Measurements from ENCODE around the gene PTX4.
A peak's percentile ranks its signal among the peaks of the same experiment; 100 is the strongest.
"Not testable (repeated sequence)": the region's sequence is repeated elsewhere in the genome, so short reads cannot be mapped to it uniquely, and the experiment has no call there.

Gene PTX4

DNA sequence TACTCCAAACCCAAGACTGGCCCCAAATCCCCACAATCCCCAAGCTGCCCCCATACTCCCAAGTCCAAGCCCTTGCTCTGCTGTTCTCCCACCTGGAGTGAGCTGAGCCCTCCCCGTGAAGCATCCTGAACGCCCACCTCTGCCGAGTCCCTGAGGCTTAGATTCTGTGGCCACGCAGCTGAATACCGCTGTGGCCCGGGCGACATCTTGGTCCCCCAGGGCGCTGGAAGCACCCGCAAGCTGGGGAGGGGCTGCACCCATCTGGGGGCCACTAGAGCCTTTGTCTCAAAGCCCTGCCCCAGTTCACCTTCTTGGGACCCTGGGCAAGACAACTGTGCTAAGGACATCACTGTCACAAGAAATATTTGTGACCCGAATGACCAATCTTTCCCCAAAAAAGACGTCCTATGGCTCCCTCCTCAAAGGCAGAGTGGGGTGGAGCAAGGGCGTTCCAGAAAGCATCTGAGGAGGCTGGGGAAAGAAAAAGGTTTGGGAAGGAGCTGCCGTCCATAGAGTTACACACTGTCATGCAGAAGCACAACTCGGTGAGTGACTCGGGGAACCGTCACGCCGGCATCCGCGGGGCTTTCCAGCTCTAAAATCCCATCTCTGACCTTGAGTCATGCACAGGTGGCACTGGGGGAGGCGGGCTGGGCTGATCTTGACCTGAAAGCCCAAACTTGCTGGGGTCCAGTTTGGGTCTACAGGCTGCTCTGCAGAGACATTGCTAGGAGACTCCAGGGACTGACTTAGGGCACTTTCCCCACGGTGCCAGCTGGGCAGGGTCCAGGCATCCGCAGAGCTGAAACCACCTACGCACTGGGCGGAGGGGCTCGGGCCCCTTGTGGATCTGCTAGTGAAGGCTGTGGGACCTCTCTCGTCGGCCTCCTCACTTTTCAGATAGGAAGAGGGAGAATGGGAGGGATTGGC lies 6.6 kb downstream of the PTX4 start:
- no peak for DNase-seq (ENCODE audit: low spot score)

DNA sequence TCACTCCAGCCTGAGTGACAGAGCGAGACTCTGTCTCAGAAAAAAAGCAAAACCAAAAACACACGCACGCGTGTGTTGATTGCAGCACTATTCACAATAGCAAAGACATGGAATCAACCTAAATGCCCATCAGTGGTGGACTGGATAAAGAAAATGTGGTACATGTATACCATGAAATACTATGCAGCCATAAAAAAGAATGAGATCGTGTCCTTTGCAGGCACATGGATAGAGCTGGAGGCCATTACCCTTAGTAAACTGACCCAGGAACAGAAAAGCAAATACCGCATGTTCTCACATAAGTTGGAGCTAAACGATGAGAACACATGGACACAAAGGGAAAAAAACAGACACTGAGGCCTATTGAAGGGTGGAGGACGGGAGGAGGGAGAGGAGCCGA lies 9.8 kb downstream of the PTX4 start:
- not testable (repeated sequence) for DNase-seq (ENCODE audit: low spot score)

DNA sequence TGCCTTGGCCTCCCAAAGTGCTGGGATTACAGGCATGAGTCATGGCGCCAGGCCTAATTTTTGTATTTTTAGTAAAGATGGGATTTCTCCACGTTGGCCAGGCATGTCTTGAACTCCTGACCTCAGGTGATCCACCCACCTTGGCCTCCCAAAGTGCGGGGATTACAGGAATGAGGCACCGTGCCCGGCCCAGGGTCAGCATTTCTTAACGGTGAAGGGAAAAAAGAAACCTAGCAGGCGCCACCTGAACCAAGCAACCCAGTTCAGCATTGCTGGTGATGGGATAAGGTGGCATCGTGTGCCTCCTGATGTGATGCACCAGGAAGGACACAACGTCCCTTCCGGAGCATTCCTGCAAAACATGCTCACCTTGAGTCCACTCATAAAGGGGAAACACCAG lies 11.7 kb downstream of the PTX4 start:
- DNase-seq (ENCODE audit: low spot score): no peak

DNA sequence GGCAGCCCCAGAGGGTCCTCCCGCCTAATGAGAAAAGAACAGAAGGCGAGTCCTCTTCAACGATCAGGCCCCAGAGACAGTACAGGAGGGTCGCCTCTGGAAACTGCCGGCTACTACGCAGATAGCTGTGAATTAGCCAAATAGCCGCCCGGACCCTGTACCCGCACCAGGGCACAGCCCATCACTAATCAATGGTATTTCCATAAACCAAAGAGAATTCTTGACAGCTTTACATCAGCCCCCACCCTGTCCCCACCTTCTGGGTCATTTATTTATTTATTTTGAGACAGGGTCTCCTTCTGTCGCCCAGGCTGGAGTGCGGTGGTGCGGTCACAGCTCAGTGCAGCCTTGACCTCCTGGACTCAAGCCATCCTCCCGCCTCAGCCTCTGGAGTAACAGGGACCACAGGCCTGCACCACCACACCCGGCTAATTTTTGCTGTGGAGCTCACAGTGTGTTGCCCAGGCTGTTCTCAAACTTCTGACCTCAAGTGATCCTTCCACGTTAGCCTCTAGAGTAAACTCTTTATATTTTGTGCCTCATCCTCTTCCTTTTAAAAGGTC lies 13.1 kb downstream of the PTX4 start:
- DNase-seq (ENCODE audit: low spot score): no peak

DNA sequence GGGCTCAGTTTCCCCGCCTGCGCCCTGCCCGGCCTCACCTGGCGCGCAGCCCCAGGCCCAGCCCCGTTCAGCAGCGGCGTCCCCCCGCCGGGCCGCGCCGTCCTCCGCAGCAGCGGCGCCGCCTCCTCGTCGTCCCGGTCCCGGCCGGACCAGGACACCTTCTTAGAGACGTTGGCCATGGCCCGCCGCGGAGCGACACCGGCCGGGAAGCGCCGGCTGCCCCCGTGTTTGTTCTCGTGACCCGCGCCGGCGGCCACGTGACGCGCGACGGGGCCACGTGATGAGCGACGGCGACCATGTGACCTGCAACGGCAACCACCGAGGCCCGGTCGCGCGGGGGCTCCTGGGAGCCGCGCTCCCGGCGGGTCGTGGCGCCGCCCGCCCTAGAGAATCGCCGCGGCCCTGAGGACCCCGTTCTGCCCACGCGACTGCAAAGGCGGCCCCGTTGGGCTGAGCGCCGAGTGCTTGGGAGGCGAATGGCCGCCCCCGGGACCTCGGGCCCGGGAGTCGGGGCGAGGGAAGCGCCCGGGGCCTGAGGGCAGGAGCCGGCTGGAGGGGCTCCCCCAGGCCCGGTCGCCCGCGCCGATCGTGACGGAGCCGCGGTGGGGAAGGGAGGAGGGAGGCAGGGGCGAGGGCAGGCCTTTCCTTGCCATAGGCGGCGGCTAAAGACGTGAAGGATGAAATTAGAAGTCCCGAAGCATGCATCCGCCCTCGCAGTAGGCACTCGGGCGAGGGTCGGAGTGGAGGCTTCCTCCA lies 13.8 kb downstream of the PTX4 start, which contains the start of gene CLCN7:
Gene CLCN7 (minus strand): TSS at position 233 of the 756 bp plus-strand sequence. CDS start 54 bp downstream, at position 179.
- peak; percentile 86 for DNase-seq (ENCODE audit: low spot score)

DNA sequence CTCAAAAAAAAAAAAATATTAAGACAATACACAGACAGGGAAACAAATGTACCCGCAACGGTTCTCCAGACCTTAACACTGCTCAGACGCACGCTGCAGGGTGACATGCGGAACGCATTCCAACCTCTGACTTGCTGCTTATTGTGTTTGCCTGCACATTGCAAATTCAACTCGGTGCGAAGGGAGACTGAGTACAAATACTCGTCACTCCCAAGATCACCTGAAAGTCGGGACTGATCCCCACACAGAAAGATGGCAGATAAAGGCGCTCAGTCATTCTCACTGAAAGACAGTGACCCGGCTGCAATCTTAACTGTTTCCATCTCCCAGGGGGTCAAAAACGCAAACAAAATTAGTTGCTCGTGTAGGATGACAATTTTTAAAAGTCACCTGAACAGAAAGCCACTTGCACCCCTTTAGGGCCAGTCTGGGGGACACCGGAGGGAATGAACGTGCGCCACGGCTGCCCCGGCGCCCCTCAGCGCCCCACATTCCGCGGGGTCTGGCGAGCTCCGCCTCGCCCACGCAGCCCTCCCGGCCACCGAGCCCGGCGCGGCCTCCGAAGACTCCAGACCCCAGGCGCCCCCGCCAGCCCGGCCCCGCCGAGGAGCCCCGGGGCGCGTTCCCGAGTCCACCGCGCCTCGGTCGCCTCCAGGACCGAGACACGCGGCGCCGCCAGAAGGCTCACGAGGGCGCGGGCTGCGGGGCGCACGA lies 14.5 kb downstream of the PTX4 start:
- peak; percentile 42 for DNase-seq (ENCODE audit: low spot score)

DNA sequence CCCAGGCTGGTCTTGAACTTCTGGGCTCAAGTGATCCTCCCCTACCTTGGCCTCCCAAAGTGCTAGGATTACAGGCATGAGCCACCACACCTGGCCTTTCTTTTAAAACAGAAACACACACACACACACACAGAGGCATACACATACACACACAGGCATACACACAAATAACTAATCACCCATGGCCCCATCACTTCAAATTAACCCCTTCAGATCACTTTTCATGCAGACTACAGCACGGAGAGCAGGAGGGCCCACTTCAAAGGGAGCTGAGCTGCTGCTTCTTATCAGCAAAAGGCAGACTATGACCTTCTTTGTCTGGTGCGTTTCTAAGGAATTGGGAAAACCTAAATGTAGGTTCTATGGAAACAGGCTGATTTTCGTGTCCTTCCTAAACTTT lies 15.8 kb downstream of the PTX4 start:
- DNase-seq (ENCODE audit: low spot score): peak; percentile 7

DNA sequence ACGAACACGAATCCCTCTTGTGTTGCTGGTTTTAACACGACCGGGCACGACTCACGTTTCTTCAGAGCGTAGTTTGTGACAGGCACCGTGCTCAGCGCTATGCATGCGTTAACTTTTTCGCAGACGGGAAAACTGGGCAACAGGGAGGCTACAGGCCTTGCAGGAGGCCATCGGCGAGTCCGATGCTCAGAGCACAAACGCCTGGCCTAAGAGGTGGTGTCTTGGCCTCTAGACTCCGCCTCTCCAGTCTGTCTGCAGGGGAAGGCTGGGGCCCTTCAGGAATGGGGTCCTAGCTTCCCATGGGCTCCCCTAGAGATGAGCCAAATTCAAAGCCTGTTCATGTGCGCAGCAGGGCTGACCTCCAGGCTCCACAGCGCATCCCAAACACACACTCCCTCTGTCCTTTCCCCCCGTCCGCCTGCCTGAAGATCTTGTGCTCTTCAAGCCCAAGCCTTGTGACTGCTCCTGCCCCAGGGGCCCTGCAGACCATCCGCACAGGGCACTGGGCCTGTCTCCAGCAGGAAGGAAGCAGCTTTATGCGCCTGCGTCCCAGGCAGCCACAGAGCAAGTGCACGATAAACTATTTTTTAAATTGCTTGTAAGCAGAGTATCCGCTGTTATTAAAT lies 17.1 kb downstream of the PTX4 start:
- DNase-seq (ENCODE audit: low spot score): no peak

DNA sequence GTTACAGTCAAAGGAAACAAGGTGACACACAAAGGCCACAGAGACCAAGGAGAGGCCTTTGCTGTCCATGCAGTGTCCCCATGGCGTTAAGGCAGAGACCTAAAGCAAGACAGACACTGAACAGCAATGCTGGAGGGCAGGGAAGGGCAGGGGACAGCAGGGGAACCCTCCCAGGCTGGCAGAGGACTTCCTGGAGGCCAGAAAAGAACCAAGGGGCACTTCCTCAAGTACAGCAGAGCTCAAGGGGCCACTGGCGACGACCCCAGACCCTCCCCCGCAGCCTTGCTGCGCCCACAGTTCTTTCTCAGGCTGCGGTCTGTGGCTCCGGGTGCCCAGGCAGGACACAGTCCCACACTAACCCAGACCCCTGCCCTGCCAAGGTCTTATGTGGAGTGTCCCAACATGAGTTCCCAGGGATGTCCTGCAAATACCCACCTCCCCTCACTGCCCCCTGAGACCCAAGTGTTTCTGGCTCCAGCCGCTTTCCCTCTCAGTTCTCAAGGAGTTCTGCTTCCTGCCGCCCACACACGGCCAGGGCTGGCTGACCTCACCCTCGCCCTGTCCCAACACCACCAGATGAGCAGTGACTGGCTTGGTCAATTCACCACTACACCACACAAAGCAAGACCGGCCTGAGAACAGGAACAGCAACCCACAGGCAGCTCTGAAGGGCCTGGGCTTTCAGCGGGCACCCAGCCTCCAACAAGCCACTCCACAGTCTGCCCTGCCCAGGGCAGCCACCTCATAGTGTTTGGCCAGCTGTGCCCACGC lies 18.1 kb downstream of the PTX4 start:
- DNase-seq (ENCODE audit: low spot score): no peak

DNA sequence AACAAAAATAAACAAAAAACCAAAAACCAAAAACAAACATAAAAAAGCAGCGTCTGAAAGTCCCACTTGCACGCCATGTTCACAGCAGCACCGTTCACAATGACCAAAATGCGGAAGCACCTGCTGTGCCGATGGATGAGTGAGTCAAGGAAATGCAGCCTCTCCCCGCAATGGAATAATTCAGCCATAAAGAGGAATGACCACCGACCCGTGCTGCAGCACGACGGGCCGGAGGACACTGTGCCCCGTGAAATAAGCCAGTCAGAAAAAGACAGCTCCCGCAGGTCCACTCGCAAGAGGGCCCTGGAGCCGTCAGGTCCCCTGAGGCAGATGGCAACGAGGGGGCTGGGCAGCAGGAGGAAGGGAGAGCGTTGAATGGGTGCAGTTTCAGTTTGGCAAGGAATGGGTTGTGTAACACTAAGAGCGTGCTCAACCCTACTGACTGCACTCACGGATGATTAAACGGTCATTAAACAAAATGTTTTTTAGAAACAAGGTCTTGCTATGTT lies 19.0 kb downstream of the PTX4 start:
- no peak for DNase-seq (ENCODE audit: low spot score)

DNA sequence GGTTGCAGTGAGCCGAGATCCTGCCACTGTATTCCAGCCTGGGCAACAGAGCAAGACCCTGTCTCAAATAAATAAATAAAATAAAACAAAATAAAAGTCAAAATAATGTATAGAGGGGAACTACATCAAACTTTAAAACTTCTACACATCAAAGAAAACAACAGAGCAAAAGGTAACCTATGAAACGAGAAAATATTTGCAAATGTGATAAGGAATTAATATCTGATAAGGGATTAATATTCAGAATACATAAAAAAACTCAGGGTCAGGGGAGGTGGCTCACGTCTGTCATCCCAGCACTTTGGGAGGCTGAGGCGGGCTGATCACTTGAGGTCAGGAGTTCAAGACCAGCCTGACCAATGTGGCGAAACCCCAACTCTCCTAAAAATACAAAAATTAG lies 19.6 kb downstream of the PTX4 start:
- not testable (repeated sequence) for DNase-seq (ENCODE audit: low spot score)

DNA sequence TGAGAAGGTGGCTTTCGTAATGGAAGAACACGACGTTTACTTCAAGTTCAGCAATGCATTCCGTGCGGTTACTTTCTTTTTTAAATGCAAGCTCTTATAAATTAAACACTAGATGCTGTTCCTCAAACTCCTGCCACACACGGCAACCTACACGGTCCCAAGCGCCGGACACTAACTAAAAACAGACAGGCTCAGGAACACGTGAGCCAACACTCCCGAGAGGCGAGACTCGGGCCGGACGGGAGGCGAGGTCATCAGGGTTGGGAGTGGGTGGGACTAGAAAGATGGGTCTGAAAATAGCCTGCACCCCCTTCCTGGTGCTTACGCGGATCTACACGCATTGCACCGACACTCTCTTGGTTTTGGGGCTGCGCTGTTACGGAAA lies 20.3 kb downstream of the PTX4 start:
- DNase-seq (ENCODE audit: low spot score): no peak

DNA sequence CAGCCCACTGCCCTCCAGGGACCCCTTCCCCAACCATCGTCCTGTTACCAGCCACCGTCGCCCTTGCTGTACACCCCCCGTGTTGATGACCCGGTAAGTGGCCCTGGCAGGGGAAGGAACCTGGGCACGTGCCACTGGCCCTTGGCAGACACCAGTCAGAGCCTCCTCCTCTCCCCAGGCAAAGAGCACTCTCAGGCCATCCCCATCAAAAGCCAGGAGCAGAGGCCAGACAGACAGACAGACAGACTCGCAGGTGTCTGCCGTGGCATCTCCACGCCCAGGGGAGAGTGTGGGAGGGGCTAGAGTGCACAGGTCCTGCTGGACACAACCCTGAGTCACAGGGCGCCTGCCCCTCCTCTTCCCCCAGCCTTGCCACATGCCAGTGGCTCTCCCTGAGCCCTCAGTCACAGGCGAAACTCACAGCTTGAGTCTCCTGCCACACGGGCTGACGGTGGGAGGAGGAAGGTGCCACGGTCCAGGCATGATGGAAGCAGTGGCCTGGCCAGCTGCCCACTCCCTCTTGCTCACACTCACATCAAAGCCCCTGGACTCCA lies 21.7 kb downstream of the PTX4 start:
- DNase-seq (ENCODE audit: low spot score): no peak

DNA sequence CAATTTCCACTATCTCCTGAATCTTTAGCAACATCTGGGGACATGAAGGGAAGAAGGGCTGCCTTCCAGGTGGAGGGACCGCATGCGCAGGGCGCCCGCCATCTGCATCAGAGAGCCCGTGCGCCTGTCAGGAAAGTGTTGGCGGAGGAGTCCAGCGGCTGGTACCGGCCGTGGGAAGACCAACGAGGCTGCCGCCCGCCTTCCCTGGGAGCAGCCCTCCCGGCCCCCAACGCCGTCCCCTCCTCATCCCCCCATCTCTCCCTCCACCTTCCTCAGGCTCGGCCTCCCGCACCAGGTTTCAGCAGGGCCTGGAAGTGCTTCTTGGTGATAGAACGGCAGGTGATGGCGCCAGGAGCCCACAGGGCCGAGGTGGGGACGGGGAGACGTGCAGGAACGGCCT lies 22.7 kb downstream of the PTX4 start:
- no peak for DNase-seq (ENCODE audit: low spot score)

DNA sequence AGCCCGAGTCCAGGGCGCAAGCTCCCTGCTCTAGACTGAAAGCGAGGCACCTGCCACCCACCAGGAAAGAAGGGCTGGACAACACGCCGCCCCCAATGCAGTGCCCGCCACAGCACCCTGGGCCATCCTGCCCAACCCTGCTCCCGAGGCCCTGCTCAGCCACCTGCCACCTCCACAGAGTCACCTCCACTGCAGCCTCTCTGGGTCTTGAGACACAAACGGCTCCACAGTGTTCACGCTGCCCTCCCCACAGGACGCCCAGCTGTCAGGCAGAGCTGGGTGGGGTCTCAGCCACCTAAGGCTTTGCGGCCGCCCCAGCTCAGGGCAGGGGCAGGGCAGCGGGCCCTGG lies 23.2 kb downstream of the PTX4 start:
- no peak for DNase-seq (ENCODE audit: low spot score)

DNA sequence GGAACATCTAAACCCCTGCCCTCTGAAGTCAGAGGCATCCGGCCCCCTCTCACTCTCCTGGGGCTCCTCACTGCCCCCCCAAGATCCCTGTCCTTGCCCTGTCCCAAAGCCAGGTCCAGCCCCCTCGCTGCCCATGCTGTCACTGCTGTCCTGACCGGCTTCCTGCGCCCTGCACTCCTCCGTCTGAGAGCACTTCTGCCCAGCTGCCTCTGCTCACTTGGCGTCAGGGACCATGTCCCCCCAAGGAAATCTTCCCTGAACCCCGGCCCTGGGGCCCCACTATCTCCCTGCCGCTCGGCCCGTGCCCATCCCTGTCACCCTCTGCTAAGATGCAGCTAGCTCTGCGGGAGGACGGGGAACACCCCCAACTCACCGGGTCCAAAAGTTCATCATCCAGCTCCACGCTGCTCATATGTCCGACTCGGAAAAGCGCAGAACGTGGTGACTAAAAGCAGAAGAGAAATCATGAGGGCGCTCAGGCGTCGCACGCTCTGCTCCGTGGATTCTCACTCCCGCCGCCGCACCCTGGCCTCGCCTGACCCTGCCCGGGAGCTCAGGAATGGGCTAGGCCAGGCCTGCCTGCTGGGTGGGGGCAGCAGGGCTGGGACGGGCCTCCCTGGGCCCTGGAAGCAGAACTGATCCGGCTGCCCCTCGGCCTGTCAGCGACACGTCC lies 23.7 kb downstream of the PTX4 start:
- no peak for DNase-seq (ENCODE audit: low spot score)

DNA sequence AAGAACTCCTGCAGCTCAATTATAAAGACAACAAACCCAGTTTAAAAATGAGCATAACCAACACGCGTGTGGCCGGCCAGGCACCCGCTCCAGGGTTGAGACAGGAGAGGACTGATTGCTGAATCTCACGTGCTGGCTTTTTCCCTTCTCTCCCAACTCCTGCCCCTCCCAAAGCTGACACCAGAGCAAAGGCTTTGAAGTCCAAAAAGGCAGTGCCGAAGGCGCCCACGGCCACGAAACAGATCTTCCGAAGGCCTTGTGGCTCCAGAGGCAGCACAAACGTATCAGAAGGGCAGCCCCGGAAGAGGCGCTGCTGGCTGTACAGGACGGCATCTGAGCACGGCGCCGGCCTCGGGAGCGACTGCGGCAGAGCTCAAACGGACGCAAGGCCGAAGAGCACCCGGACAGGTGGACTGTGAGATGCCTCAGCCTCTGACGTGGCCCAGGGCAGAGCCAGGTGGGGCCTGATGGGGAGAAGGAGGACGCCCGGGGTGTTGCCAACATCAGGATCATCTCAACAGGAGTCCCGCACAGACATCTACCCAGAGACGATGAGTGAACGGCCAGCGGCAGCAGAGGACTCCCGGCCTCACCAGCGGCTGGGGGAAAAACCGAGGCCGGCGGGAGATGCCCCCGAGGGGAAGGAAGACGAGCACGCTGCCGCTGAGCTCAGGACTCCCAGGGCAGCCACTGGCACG lies 24.4 kb downstream of the PTX4 start:
- DNase-seq (ENCODE audit: low spot score): no peak

DNA sequence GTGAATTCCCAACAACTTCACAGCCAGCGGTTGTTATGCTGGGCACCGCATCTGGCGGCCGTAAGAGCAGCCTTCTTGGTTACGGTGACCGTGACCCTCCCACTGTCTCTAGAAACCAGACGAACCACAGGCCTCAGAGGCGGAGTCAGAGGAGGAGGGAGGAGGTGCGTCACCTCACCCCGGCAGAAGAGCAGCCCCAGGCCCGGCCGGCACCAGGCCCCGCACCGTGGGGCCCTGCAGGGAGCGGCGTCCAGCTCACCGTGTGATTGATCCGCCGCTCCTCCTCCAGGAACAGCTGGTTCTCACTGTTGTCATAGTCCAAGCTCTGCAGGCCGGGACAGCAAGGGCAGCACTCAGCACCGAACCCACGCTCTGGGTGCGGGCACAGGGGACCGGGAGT lies 27.6 kb downstream of the PTX4 start:
- DNase-seq (ENCODE audit: low spot score): no peak

DNA sequence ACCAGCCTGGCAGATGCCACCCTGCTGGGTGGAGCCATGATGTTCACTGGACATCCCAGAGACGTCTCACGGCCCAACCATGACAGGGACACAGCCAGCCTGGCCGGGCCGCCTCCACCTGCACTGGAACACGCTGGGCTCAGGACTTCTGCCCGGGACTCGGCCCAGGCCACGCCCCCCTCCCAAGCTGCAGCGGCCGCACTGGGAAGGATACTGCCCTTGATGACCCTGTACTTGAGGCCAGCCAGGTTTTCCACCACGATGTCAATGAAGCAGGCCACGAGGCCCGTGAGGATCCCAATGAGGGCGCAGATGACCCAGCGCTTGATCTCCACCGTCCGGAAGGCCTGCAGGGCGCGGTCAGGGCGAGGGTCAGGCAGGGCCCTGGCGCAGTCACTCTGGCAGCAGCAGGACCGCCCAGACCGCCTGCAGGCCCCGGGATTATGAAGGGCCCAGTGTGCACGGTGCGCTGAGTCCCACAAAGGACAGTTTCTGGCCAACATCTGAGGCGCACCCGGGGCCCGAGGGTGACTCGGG lies 28.1 kb downstream of the PTX4 start:
- DNase-seq (ENCODE audit: low spot score): no peak
